ENCODE data around the gene ACADSB. TPM values are rescaled to one million over a fixed set of nuclear protein-coding genes. Genes with fewer than 3 reads are reported as not detected.

The ACADSB gene
- total RNA-seq, 1 experiment from 2014 or later = 14.5 TPM

- Mint-ChIP-seq H3K4me1 (peaks cover 13% of the 10 kb centered on the region), H3K27ac (no peak overlapping the region), H3K36me3 (no peaks in the 10 kb centered on the region), H3K27me3 (ENCODE audit: low read depth) (no peaks in the 10 kb centered on the region), H3K9me3 (no peaks in the 10 kb centered on the region), H3K4me3 (no peak overlapping the region)
- ChIA-PET POLR2A (no interaction called here), CTCF (no interaction called here)
- ATAC-seq (no peak), DNase-seq (ENCODE audit: low spot score) (no peak)
- TF ChIP-seq TEAD4 (CRISPR knock-in tag; IDR thresholded peaks at IDR 0.05) (no peak), JAZF1 (CRISPR knock-in tag; IDR thresholded peaks at IDR 0.05) (no peak), MAX (CRISPR knock-in tag; IDR thresholded peaks at IDR 0.05) (no peak), ZBTB43 (CRISPR knock-in tag; IDR thresholded peaks at IDR 0.05) (no peak), MYBL2 (CRISPR knock-in tag; IDR thresholded peaks at IDR 0.05) (no peak), PRDM15 (CRISPR knock-in tag; IDR thresholded peaks at IDR 0.05) (no peak), ZNF232 (CRISPR knock-in tag; IDR thresholded peaks at IDR 0.05) (no peak), E2F4 (CRISPR knock-in tag; IDR thresholded peaks at IDR 0.05; ENCODE audit: borderline replicate concordance, low read depth) (no peak), RORB (CRISPR knock-in tag; IDR thresholded peaks at IDR 0.05) (no peak), ETV6 (CRISPR knock-in tag; IDR thresholded peaks at IDR 0.05) (no peak)
Measured at GRCh38 chr10:122983898-122984297, 24.9 kb upstream of the ACADSB start.

GRCh38 chr10:122984708-122985107 is 24.1 kb upstream of the ACADSB start:
- Mint-ChIP-seq H3K9me3 (no peaks in the 10 kb centered on the region), H3K4me3 (no peak overlapping the region), H3K27me3 (ENCODE audit: low read depth) (no peaks in the 10 kb centered on the region), H3K27ac (no peak overlapping the region), H3K4me1 (peaks cover 12% of the 10 kb centered on the region), H3K36me3 (no peaks in the 10 kb centered on the region)
- no peak for ATAC-seq
- ChIA-PET POLR2A (no interaction called here), CTCF (no interaction called here)
- no peak for DNase-seq (ENCODE audit: low spot score)
- TF ChIP-seq JUN (CRISPR knock-in tag; IDR thresholded peaks at IDR 0.05) = no peak
- no peak for TF ChIP-seq ERG (CRISPR knock-in tag; IDR thresholded peaks at IDR 0.05)
- no peak for TF ChIP-seq TCF7 (CRISPR knock-in tag; IDR thresholded peaks at IDR 0.05; ENCODE audit: low read depth)
- no peak for TF ChIP-seq SOX15 (CRISPR knock-in tag; IDR thresholded peaks at IDR 0.05)
- no peak for TF ChIP-seq NFATC4 (CRISPR knock-in tag; IDR thresholded peaks at IDR 0.05)
- no peak for TF ChIP-seq FOXJ3 (CRISPR knock-in tag; IDR thresholded peaks at IDR 0.05; ENCODE audit: borderline replicate concordance)
- TF ChIP-seq NR1H2 (CRISPR knock-in tag; IDR thresholded peaks at IDR 0.05) = no peak
- TF ChIP-seq E2F4 (CRISPR knock-in tag; IDR thresholded peaks at IDR 0.05; ENCODE audit: borderline replicate concordance, low read depth) = no peak
- TF ChIP-seq PRDM15 (CRISPR knock-in tag; IDR thresholded peaks at IDR 0.05) = no peak
- TF ChIP-seq E2F1 (CRISPR knock-in tag; IDR thresholded peaks at IDR 0.05) = no peak
- TF ChIP-seq OVOL2 (CRISPR knock-in tag; IDR thresholded peaks at IDR 0.05; ENCODE audit: borderline replicate concordance) = no peak
- TF ChIP-seq MLX (CRISPR knock-in tag; IDR thresholded peaks at IDR 0.05) = no peak
- TF ChIP-seq ATF1 (CRISPR knock-in tag; IDR thresholded peaks at IDR 0.05) = no peak
- TF ChIP-seq ZNF219 (CRISPR knock-in tag; IDR thresholded peaks at IDR 0.05; ENCODE audit: borderline replicate concordance) = no peak
